ENCODE measurements around the gene ASIC1. TPM values are rescaled to one million over a fixed set of nuclear protein-coding genes. Genes with fewer than 3 reads are reported as not detected.

Gene ASIC1
- total RNA-seq, result 10 to 100 TPM; 31.3 to 33.3 TPM

DNA sequence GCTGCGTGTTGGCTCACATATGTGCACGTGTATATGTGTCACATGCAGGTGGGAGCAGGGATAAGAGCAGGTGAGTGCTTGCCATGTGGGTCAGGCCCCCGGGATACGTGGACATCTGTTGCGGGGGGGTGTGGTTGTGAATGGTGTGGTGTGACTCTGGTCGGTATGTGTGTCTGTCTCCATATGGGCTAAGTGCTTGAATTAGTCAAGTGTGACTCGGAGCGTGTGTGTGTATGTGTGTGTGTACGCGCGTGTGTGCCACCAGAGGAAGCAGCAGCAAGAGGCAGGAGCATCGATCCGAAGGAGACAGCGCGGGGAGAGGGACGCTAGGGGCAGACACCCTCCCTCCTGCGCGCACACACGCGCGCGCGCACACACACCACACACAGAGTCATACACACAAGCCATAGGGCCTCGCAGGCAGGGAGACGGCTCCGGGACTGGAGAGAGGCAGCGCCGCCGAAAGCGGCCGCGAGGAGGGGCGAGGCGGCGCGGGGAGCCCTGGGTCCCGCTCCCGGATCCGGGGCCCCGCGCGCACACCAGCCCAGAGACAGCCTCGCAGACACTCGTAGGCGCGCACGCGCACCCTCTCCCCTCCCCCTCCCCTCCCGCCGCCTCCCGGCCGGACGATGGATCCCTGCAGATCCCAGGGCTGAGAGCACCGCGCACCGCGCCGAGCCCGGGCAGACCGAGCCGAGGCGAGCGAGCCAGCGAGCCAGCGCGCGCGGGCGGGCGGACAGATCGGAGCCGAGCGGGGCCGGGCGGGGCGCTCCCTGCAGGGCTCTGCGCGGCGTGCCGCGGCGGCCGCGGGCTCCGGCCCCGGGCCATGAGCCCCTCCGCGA lies at the start of gene ASIC1:
TSS of gene ASIC1 (plus strand) at position 597 of the 842 bp plus-strand sequence. CDS start 1,171 bp downstream, outside the sequence.
- POLR2A ChIA-PET, result interaction anchor here (0.8 to 2.8 kb wide), 4 partner anchors 28 to 110 kb away, joined by 3 to 10 read pairs (median 6); partner anchors contain the start of genes CERS5 and SMARCD1
- DNase-seq, result peak; percentile 78
- H3K9me3 Mint-ChIP-seq, result no peaks in the 10 kb centered on the region
- peak; percentile 38 for ATAC-seq (ENCODE audit: low read depth)
- peak within 1 kb of the TSS; percentile 88 for H3K4me3 Mint-ChIP-seq
- H3K27ac Mint-ChIP-seq, result peak within 1 kb of the TSS; percentile 91
- peaks cover 13% of the 10 kb centered on the region for H3K36me3 Mint-ChIP-seq
- H3K4me1 Mint-ChIP-seq, result peaks cover 53% of the 10 kb centered on the region
- peaks cover 14% of the 10 kb centered on the region for H3K27me3 Mint-ChIP-seq

DNA sequence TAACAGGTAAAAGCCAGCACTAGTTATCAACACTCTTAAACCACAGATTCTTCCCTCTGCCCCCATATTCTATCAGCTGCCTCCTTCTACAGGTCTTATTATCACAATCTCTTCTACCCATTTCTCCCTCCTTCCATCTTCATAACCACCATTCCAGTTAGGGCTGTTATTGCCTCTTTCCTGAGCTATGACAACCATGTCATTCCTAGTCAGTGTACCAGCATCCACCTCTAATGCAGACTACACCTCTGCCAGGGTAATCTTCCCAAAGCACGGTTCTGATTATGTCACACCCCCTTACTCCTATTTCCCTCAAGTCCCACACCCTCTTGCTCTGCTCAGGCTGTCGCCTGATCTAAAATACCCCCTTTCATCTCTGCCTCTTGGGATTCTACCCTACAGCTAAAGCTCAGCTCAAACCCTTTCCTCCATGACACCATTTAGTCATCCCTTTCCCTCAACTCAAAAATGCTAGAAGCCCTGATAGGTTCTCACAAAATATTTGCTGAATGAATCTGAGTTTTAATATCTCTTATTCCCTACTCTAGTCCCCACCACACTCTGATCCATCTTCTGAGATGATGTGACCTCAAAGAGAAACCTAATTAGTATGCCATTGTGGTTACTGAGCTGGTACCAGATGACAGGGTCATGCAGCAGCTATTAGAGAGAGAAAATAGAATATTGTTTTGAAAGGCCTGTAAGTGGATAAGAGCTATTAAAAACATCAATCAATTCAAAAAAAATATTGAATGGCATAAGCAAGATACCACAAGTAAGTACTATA lies 43.8 kb upstream of the ASIC1 start:
- Mint-ChIP-seq H3K4me3 (no peak overlapping the region), H3K27me3 (no peaks in the 10 kb centered on the region), H3K36me3 (peaks cover 31% of the 10 kb centered on the region), H3K9me3 (no peaks in the 10 kb centered on the region), H3K27ac (peak overlapping the region; percentile 30), H3K4me1 (peaks cover 11% of the 10 kb centered on the region)
- POLR2A ChIA-PET, result interaction anchor here (1.2 kb wide), 1 partner anchor 12 kb away, joined by 7 read pairs; the partner anchor contains the start of gene RACGAP1
- ATAC-seq (ENCODE audit: low read depth), result no peak
- no peak for DNase-seq

DNA sequence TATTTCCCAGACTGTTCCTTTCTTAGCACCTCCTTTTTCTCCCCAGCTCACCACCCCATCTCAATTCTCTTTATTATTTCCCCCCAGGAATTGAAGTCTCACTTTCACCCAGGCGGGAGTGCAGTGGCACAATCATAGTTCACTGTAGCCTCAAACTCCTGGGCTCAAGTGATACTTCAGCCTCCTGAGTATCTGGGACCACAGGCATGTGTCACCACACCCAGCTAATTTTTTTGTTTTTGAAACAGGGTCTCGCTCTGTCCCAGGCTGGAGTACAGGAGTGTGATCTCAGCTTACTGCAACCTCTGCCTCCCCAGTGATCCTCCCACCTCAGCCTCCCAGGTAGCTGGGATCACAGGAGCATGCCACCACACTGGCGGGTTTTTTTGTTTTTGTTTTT lies 43.1 kb upstream of the ASIC1 start:
- H3K9me3 Mint-ChIP-seq, result no peaks in the 10 kb centered on the region
- H3K4me1 Mint-ChIP-seq, result peaks cover 16% of the 10 kb centered on the region
- POLR2A ChIA-PET, result interaction anchor here (1.2 kb wide), 1 partner anchor 11 kb away, joined by 7 read pairs; the partner anchor contains the start of gene RACGAP1
- peaks cover 36% of the 10 kb centered on the region for H3K36me3 Mint-ChIP-seq
- DNase-seq, result no peak
- H3K27me3 Mint-ChIP-seq, result no peaks in the 10 kb centered on the region
- no peak overlapping the region for H3K4me3 Mint-ChIP-seq
- no peak overlapping the region for H3K27ac Mint-ChIP-seq
- ATAC-seq (ENCODE audit: low read depth), result no peak

DNA sequence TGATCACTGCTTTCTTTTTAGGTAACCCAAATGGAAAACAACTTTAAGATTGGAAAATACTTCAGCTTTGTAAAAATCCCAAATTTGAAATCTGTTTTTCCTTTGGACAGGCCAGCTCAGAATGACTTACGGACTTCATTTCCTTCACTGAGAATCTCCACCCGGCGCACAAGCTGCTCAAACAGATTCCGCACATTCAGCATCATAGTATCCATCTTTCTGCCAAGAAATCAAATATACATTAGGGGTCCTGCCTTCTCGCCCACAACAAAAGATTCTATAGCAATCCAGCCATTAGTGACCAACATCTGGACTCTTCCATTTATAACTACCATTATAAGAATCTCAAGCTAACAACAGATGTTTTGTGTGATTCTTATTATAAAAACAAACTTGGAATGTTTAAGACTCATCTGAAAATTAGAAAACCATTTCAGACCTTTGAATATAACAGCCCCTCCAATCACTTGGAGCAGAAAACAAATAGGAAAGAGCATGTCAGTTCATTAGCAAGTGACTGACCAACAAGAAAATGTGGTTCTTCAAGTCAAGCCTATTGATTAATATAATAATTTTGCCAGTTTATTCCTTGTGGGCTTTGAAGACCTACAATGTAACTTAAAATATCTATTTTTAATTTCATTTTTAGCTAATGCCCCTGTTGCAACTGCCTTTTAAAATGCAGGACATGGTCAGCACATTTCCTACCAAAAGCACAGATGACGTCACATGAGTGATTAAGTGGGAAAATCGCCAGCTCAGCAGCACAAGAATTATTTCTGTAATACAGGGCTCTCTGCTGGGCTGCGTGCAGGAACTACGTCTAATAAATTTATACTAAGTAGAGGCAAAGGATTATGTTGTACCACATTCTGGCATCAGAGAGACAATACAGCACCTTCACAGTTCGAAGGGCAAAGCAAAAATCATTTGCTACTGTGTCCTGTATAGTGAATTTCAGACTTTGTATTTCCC lies 40.6 kb upstream of the ASIC1 start:
- Mint-ChIP-seq H3K4me3 (no peak overlapping the region), H3K27me3 (no peaks in the 10 kb centered on the region), H3K36me3 (peaks cover 32% of the 10 kb centered on the region), H3K27ac (no peak overlapping the region), H3K4me1 (peaks cover 27% of the 10 kb centered on the region), H3K9me3 (no peaks in the 10 kb centered on the region)
- no peak for ATAC-seq (ENCODE audit: low read depth)
- no peak for DNase-seq
- POLR2A ChIA-PET, result no interaction called here

DNA sequence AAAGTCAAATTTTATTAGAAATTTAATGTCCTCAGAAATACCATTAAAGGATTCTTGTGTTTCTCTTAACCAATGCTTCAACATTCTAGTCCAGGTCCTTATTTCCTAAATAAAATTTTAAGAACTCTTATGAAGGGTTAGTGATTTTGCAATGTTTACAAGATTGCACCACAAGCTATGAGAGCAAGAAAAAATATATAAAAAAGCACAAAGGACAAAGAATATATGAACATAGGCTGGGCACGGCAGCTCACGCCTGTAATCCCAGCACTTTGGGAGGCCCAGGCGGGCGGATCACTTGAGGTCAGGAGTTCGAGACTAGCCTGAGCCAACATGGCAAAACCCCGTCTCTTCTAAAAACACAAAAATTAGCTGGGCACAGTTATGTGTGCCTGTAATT lies 39.8 kb upstream of the ASIC1 start:
- Mint-ChIP-seq H3K4me3 (no peak overlapping the region), H3K4me1 (peaks cover 30% of the 10 kb centered on the region), H3K27ac (no peak overlapping the region), H3K9me3 (no peaks in the 10 kb centered on the region), H3K27me3 (no peaks in the 10 kb centered on the region), H3K36me3 (peaks cover 34% of the 10 kb centered on the region)
- ATAC-seq (ENCODE audit: low read depth) (no peak), DNase-seq (no peak)
- POLR2A ChIA-PET, result interaction anchor here (0.6 kb wide), 1 partner anchor 32 kb away, joined by 3 read pairs; no protein-coding TSS in a partner anchor

DNA sequence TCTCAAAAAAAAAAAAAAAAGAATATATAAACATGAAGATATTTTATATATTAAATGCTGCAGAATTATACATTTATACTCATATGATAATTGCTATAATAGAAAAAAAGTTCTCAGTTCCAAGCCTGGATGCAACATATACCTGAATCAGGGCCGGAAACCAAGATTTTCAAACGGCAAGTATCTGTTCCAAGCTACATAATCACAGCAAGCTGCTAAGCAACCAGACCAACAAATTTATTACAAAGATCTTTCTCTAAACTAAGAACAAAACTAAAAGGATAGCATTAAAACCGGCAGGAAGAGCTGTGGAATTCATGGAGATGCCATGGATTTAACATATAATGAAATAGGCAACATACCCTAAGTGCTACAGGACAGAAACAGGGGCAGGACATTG lies 39.2 kb upstream of the ASIC1 start:
- Mint-ChIP-seq H3K9me3 (no peaks in the 10 kb centered on the region), H3K36me3 (peaks cover 38% of the 10 kb centered on the region), H3K4me3 (no peak overlapping the region), H3K4me1 (peaks cover 34% of the 10 kb centered on the region), H3K27me3 (no peaks in the 10 kb centered on the region), H3K27ac (no peak overlapping the region)
- DNase-seq, result no peak
- no peak for ATAC-seq (ENCODE audit: low read depth)
- POLR2A ChIA-PET, result interaction anchor here (0.6 kb wide), 1 partner anchor 32 kb away, joined by 3 read pairs; no protein-coding TSS in a partner anchor

DNA sequence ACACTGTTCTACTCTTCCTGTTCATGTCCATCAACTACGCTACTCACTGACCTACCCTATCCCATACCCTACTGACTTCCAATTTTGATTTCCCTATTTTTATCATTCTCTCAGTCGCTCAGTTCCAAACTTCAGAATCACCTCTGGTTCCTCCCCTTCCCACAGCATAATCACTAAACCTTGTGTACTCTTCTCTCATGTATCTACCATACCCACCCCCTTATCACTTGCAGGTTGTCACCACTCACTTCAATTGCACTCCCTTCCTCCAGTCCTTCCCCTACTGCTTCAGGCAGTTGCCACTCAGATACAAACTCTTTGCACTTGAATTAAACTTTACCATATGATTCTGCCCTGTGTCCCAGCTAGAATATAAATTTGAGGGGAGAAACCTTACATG lies 38.4 kb upstream of the ASIC1 start:
- Mint-ChIP-seq H3K9me3 (no peaks in the 10 kb centered on the region), H3K4me1 (peaks cover 32% of the 10 kb centered on the region), H3K27ac (no peak overlapping the region), H3K36me3 (peaks cover 34% of the 10 kb centered on the region), H3K4me3 (no peak overlapping the region), H3K27me3 (no peaks in the 10 kb centered on the region)
- no peak for ATAC-seq (ENCODE audit: low read depth)
- POLR2A ChIA-PET, result no interaction called here
- DNase-seq, result no peak

DNA sequence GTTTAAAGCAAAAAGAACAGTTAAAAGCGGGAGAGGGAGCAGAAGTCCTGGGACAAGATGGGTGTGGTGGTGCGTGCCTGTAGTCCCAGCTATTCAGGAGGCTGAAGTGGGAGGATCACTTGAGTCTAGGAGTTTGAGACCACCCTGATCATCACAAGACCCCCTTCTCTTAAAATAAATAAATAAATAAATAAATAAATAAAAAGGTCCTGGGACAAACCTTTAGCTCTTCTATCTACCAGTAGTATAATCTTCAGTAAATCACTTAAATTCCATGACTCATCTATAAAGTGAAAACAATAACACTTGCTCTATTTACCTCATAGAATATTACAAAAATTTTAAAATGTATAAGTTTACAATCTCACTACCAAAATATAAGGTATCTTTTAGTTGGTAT lies 37.9 kb upstream of the ASIC1 start:
- no peak overlapping the region for H3K4me3 Mint-ChIP-seq
- H3K27ac Mint-ChIP-seq, result no peak overlapping the region
- peaks cover 30% of the 10 kb centered on the region for H3K36me3 Mint-ChIP-seq
- POLR2A ChIA-PET, result no interaction called here
- H3K9me3 Mint-ChIP-seq, result no peaks in the 10 kb centered on the region
- no peaks in the 10 kb centered on the region for H3K27me3 Mint-ChIP-seq
- peaks cover 34% of the 10 kb centered on the region for H3K4me1 Mint-ChIP-seq
- ATAC-seq (ENCODE audit: low read depth), result no peak
- DNase-seq, result no peak

DNA sequence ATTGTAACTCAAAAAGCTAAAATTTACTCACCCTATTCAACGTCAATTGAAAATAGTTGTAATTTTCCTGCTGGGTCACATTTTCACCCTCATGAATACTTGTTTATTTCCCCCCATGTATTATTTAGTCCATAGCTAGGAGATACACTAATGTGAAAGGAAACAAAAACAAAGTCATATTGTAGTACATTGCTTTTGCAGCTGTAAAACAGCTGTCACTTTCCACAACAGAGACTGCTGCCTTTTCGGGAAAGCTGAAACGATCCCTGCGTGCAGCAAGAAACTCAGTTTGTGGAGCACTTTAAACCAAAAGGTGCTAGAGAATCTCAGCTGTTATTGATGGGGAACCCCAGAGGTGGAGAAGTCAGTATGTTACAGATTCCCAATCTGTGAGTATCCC lies 36.4 kb upstream of the ASIC1 start:
- DNase-seq (no peak), ATAC-seq (ENCODE audit: low read depth) (no peak)
- Mint-ChIP-seq H3K27ac (no peak overlapping the region), H3K9me3 (peaks cover 1% of the 10 kb centered on the region), H3K27me3 (no peaks in the 10 kb centered on the region), H3K36me3 (peaks cover 33% of the 10 kb centered on the region), H3K4me3 (no peak overlapping the region), H3K4me1 (peaks cover 38% of the 10 kb centered on the region)
- POLR2A ChIA-PET, result interaction anchor here (1.1 kb wide), 1 partner anchor 53 kb away, joined by 3 read pairs; no protein-coding TSS in a partner anchor

DNA sequence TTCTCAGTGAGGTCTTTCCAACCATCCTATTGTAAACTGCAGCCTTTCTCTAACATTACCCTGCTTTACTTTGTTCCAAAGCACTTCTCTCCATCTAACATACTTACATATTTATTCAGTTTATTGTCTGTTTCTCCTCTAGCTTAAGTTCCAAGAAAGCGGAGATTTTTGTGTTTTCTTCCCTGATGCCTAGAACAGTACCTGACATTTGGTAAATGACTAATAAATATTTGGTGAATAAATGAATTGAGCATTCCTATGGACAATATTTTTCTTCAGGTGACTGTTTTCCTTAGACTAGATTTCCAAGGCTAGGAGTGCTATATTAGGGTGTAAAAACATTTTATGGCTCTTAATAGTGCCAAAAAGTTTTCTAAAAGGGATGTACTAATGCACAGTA lies 34.5 kb upstream of the ASIC1 start:
- H3K27ac Mint-ChIP-seq, result no peak overlapping the region

DNA sequence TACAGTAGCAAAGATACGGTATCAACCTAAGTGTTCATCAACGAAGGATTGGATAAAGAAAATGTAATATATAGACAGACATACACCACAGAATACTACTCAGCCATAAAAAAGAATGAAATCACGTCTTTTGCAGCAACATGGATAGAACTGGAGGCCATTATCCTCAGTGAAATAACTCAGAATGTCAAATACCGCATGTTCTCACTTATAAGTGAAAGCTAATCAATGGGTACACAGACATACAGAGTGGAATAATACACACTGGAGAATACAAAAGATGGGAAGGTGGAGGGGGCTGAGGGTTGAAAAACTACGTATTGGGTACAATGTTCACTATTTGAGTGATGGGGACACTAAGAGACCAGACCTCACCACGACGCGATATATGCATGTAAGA lies 33.2 kb upstream of the ASIC1 start:
- ATAC-seq (ENCODE audit: low read depth), result no peak

More for the DNA sequence above, 34.5 kb upstream of the ASIC1 start:
- H3K36me3 Mint-ChIP-seq, result peaks cover 29% of the 10 kb centered on the region
- POLR2A ChIA-PET, result no interaction called here
- peaks cover 40% of the 10 kb centered on the region for H3K4me1 Mint-ChIP-seq
- ATAC-seq (ENCODE audit: low read depth) (no peak), DNase-seq (no peak)
- H3K27me3 Mint-ChIP-seq, result no peaks in the 10 kb centered on the region
- peaks cover 1% of the 10 kb centered on the region for H3K9me3 Mint-ChIP-seq
- H3K4me3 Mint-ChIP-seq, result peak overlapping the region; percentile 21

DNA sequence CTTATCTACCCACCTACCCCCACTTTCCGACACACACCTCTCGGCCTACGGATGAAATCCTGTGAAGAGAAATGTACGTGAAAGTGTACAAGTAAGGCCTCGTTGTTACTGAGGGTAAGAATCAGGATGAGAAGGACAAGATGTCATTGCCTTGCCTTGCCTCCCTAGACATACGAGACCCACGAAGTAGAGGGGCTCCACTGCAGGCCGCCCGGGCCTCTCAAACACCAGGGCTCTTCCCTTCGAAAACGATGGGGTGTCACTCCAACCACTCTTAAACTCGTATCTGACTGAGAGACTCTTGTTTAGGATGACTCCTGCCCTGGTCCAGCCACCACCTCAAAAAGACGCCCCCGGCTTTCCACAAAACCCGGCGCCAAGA lies 32.6 kb upstream of the ASIC1 start:
- POLR2A ChIA-PET, result interaction anchor here (0.9 to 2.1 kb wide), 14 partner anchors 11 to 283 kb away, joined by 3 to 17 read pairs (median 4); partner anchors contain the start of genes CERS5, COX14 and TMBIM6
- Mint-ChIP-seq H3K36me3 (peaks cover 19% of the 10 kb centered on the region), H3K27me3 (no peaks in the 10 kb centered on the region), H3K9me3 (peaks cover 1% of the 10 kb centered on the region), H3K4me3 (peak overlapping the region; percentile 100), H3K4me1 (peaks cover 33% of the 10 kb centered on the region), H3K27ac (peak overlapping the region; percentile 97)
- ATAC-seq (ENCODE audit: low read depth) (peak; percentile 27), DNase-seq (no peak)

More for the DNA sequence above, 33.2 kb upstream of the ASIC1 start:
- Mint-ChIP-seq H3K27ac (peak overlapping the region; percentile 97), H3K4me1 (peaks cover 34% of the 10 kb centered on the region), H3K27me3 (no peaks in the 10 kb centered on the region), H3K36me3 (peaks cover 20% of the 10 kb centered on the region), H3K9me3 (peaks cover 1% of the 10 kb centered on the region), H3K4me3 (peak overlapping the region; percentile 100)
- POLR2A ChIA-PET, result interaction anchor here (1.0 to 2.1 kb wide), 5 partner anchors 16 to 283 kb away, joined by 4 to 17 read pairs (median 5); partner anchors contain the start of genes COX14 and TMBIM6
- no peak for DNase-seq

Measured in activated naive CD8-positive, alpha-beta T cell treated with anti-CD3 and anti-CD28 coated beads, Interleukin-2, amount 10 ng/mL, durations not matched to agents 7 days and 5 days (primary cell).